ENCODE results near the gene EARS2. TPM values are rescaled to one million over a fixed set of nuclear protein-coding genes. Genes with fewer than 3 reads are reported as not detected.

The EARS2 gene
- total and polyA plus RNA-seq, 2 of the 8 experiments (the other 6 are each of a cell fraction or from before 2014, with no cell fraction given): 47.8 to 111 TPM

- Histone ChIP-seq H4K8ac (ENCODE audit: extremely low read depth, insufficient read depth, low read length) (no peak overlapping the region), H3K14ac (ENCODE audit: insufficient read length) (no peak overlapping the region), H2BK12ac (ENCODE audit: low read depth, low read length) (no peak overlapping the region), H2BK5ac (ENCODE audit: low read depth, low read length) (no peak overlapping the region), H4K5ac (ENCODE audit: insufficient read length, low read depth, low read length) (no peak overlapping the region), H3K4me3 (ENCODE audit: extremely low read depth in 1 of 4, insufficient read depth in 2 of 4, low read depth in 3 of 4, low read length in 4 of 4) (no peak overlapping the region), H3K4me2 (ENCODE audit: insufficient read depth in 1 of 2, low read depth in 2 of 2, low read length in 2 of 2) (no peak overlapping the region), H3K9me3 (ENCODE audit: insufficient read depth in 2 of 2, low read depth in 1 of 2, low read length in 1 of 2) (no peaks in the 10 kb centered on the region), H3K56ac (replicated peaks; ENCODE audit: insufficient read length, low read depth, low read length) (no peak overlapping the region), H3K4me1 (replicated peaks in 1 of 4; ENCODE audit: control insufficient read depth in 3 of 4, insufficient read depth in 4 of 4, low read length in 3 of 4) (no peaks in the 10 kb centered on the region), H2BK15ac (ENCODE audit: low read length) (no peak overlapping the region), H3K23ac (ENCODE audit: insufficient read length) (no peak overlapping the region), H3K79me2 (ENCODE audit: control insufficient read depth in 1 of 2, insufficient read depth in 2 of 2, low read length in 2 of 2) (no peaks in the 10 kb centered on the region), H2BK120ac (replicated peaks; ENCODE audit: low read depth, low read length) (no peak overlapping the region), H2AFZ (ENCODE audit: low read length) (no peak overlapping the region), H3K27me3 (replicated peaks in 1 of 4; ENCODE audit: control insufficient read depth in 3 of 4, extremely low read depth in 1 of 4, insufficient read depth in 3 of 4, low read length in 3 of 4) (no peaks in the 10 kb centered on the region), H3K36me3 (ENCODE audit: control insufficient read depth in 2 of 4, insufficient read depth in 4 of 4, low read length in 3 of 4) (peaks cover 57 to 93% (median 84%) of the 10 kb centered on the region in 4 experiments), H3K23me2 (ENCODE audit: low read depth, low read length) (no peaks in the 10 kb centered on the region), H3K9ac (replicated peaks in 1 of 4; ENCODE audit: extremely low read depth in 1 of 4, low read depth in 3 of 4, low read length in 3 of 4) (no peak overlapping the region), H2AK5ac (ENCODE audit: low read depth, low read length) (no peak overlapping the region), H3K79me1 (ENCODE audit: low read depth, low read length) (peaks cover 2% of the 10 kb centered on the region; the same call in 1 of the 2 replicates), H2BK20ac (ENCODE audit: low read length) (no peak overlapping the region), H4K20me1 (replicated peaks in 1 of 2; ENCODE audit: control insufficient read depth in 1 of 2, insufficient read depth in 2 of 2, low read length in 2 of 2) (peaks cover 10 to 11% of the 10 kb centered on the region in 2 experiments), H3K18ac (ENCODE audit: extremely low read depth, low read length) (no peak overlapping the region), H3K4ac (replicated peaks; ENCODE audit: insufficient read length, low read depth, low read length) (no peak overlapping the region), H4K91ac (replicated peaks; ENCODE audit: insufficient read length, low read length) (no peak overlapping the region), H3K27ac (ENCODE audit: low read depth, low read length) (no peak overlapping the region)
- 88% methylated on average over 2 of the region's 2 CpGs; no CpG with 5 or more reads in 1 of the 2 experiments for WGBS, 2 experiments (ENCODE audit: extremely low coverage in 1 of 2, insufficient coverage in 1 of 2, insufficient read length in 1 of 2, insufficient replicate concordance in 2 of 2, low coverage in 1 of 2, low lambda C conversion rate in 2 of 2, missing lambda C conversion rate in 1 of 2)
- POLR2A ChIA-PET (ENCODE audit: partially characterized antibody): interaction anchor here (0.7 to 1.6 kb wide), 2 partner anchors 24 to 77 kb away, joined by 3 to 4 read pairs; no protein-coding TSS in a partner anchor
- CTCF ChIA-PET (ENCODE audit: partially characterized antibody): interaction anchor here (0.8 kb wide), 1 partner anchor 22 kb away, joined by 3 read pairs; no protein-coding TSS in a partner anchor
- no peak for DNase-seq (ENCODE audit: low read depth in 1 of 2, low spot score in 2 of 2)
- no peak for FAIRE-seq
- TF ChIP-seq CHD1 (IDR thresholded peaks at IDR 0.05; ENCODE audit: low read depth, low read length) (no peak), BRCA1 (IDR thresholded peaks at IDR 0.05; ENCODE audit: low read depth, low read length) (no peak), CBX8 (IDR thresholded peaks at IDR 0.05; ENCODE audit: borderline replicate concordance, low read depth, low read length) (no peak), TBP (IDR thresholded peaks at IDR 0.05; ENCODE audit: low read depth, low read length) (no peak), HDAC6 (IDR thresholded peaks at IDR 0.05; ENCODE audit: low read depth, low read length) (no peak), CEBPB (IDR thresholded peaks at IDR 0.05; ENCODE audit: low read depth, low read length) (no peak), SIRT6 (IDR thresholded peaks at IDR 0.05; ENCODE audit: low read length) (no peak), NRF1 (IDR thresholded peaks at IDR 0.05; ENCODE audit: low read depth, low read length) (no peak), GTF2F1 (IDR thresholded peaks at IDR 0.05; ENCODE audit: borderline replicate concordance, low read depth, low read length) (no peak), SUZ12 (IDR thresholded peaks at IDR 0.05; ENCODE audit: low read length) (no peak), POLR2A (IDR thresholded peaks at IDR 0.05; ENCODE audit: control extremely low read depth in 1 of 2, low read depth in 2 of 2, low read length in 2 of 2) (no peak), CTCF (IDR thresholded peaks at IDR 0.05; ENCODE audit: control extremely low read depth in 1 of 3, insufficient read depth in 1 of 3, low read depth in 1 of 3, low read length in 3 of 3) (no peak)
These were observed 71.9 kb downstream of the EARS2 start for GRCh38 chr16:23485257-23485614.
